ENCODE measurements around the gene MAP3K9.

GRCh38 chr14:70699646-70700045, 109.7 kb downstream of the MAP3K9 start:
- TF ChIP-seq CTCF (IDR thresholded peaks at IDR 0.05) (no peak), POLR2A (IDR thresholded peaks at IDR 0.05) (no peak)
